Fibroblast of pulmonary artery (primary cell): Measurements from ENCODE around the gene RAB31.

Source experiments
- DNase-seq: peaks from one replicate; pipeline ENCODE4 v3.0.0-alpha.2; 2010; ENCODE audit warnings: low read depth
- H3K4me3 ChIP-seq: replicated peaks from 2 replicates; pipeline ENCODE4 v1.5.1; 2011; ENCODE audit warnings: low read depth, mild to moderate bottlenecking, control low read depth, low read length, moderate library complexity
- TF ChIP-seq, protein P1 (sequence below): IDR thresholded peaks from 2 replicates; pipeline ENCODE4 v1.5.1; 2011; ENCODE audit warnings: mild to moderate bottlenecking, control low read depth, low read length, inconsistent platforms; ENCODE audit errors: missing control alignments

The RAB31 gene

DNA sequence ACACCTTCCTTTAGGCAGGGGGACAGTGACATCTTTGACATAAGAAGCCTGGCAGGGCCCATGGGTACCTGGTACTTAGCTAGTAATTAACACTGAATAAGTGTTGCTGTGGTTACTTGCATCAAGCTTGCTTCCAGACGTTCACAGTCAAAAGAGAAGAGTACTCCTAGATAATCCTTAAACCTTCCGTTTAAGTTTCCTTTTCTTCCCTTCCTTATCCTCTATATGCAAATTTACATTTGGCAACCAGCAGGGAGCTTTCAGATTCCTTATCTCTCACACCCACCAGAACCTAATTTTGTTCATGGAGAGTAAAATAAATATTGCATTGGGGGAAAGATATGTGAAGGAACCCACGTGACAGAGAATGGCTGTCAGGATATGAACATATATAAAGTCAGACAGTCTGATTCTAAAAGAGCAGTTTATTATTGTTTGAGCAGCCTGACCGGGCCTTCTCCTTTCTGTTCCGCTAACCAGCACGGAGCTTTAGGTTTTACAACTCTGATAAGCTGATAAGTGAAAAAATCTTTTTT lies 7.8 kb upstream of the RAB31 start:
- TF ChIP-seq, protein P1, sequence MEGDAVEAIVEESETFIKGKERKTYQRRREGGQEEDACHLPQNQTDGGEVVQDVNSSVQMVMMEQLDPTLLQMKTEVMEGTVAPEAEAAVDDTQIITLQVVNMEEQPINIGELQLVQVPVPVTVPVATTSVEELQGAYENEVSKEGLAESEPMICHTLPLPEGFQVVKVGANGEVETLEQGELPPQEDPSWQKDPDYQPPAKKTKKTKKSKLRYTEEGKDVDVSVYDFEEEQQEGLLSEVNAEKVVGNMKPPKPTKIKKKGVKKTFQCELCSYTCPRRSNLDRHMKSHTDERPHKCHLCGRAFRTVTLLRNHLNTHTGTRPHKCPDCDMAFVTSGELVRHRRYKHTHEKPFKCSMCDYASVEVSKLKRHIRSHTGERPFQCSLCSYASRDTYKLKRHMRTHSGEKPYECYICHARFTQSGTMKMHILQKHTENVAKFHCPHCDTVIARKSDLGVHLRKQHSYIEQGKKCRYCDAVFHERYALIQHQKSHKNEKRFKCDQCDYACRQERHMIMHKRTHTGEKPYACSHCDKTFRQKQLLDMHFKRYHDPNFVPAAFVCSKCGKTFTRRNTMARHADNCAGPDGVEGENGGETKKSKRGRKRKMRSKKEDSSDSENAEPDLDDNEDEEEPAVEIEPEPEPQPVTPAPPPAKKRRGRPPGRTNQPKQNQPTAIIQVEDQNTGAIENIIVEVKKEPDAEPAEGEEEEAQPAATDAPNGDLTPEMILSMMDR, result no peak
- peak; percentile 22 for DNase-seq

DNA sequence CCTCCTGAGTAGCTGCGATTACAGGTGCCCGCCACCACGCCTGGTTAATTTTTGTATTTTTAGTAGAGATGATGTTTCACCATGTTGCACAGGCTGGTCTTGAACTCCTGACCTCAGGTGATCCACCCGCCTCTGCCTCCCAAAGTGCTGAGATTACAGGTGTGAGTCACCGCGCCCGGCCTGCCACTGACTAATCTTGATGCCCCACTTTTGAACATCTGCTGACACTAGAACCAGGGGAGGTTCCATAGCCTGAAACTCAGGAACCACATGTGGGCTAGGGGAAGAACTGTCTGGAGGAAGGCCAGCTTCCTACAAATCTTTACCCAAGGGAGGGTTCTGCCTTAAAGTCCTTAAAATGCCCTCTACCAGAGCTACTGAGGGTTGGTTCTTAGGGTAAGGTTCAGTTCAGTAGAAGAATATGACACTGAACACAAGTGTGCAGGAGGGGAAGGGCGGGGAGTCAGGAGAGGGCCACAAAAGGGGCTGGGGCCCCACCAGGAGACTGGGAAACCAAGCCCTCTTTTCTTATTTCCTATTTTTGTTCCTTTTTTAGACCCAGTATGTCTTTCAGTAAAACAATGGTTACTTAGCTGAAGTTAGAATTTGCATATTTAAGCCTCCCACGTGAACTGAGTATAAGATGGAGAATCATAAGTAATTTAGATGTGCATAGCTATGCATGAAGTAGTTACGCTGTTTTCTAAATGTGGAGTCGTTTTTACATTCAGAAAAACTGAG lies 6.3 kb upstream of the RAB31 start:
- TF ChIP-seq, protein P1, result no peak
- no peak overlapping the region for H3K4me3 ChIP-seq
- no peak for DNase-seq

More for the DNA sequence above, 7.8 kb upstream of the RAB31 start:
- no peak overlapping the region for H3K4me3 ChIP-seq

DNA sequence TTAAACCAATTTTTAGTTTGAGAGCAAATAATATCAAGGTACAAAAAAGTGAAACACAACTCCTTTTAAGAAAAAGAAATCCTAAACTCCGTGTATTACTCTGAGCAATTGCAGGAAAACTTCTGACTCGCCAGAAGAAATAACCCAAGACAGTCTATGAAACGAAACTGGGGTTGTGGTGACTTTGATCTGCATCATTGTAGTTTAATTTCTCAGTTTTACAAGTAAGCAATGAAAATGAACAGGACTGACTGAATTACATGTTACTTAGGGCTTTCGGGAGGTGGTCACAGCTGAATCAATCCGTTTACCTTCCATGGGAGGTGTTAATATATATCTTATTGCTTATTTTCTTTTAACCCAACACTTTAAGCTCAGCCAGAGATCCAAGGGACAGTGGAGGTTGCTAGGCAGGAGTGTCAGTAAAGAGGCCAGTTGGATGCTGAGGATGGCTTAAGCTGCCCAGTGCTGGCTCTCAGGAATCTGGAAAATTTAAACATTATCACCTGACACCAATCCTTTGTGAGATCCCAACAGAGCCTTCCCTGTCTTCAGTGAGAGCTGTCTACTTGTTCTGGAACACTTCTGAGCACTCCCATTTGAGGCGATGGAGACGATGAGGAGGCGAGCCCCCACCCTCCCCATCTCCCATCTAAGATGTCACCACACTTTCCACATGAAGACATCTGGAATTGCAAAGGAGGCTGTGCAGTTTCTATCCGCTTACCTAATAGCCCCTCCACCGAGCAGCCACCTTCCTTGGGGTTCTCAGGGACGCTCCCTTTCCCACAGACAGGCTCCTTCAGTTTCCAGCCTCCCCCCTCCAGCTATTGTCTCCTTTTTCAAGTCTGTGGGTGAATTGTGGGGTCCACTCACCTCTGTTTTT lies 3.6 kb upstream of the RAB31 start:
- TF ChIP-seq, protein P1, result no peak
- no peak for DNase-seq
- H3K4me3 ChIP-seq, result no peak overlapping the region

DNA sequence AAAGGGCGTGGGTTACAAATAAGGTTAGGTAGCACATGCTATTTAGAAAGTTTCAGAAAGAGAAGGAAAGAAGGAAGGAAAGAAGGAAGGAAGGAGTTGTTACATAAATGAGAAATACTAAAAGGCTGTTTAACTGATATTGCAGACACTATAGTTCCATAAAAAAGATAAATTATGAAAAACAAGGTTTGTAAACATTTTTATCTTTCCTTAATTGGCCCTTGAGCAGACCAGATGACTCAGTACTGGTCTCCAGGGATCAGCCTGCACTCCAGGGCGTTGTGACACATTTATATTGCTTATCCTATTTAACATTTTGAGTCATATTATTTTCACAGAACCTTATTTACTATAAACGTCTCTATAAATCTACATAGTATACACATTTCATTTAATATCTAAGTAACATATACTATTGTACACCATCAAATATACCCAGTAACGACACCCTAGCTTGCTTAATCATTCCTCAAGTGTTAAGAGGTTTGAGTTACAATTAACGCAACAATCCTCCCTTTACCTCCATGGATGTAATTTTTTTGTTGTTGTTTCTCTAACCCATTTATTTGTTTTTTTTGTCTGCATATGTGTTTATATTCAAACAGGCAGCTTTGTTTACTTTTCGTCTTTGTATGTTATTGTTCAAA lies 2.8 kb upstream of the RAB31 start:
- peak; percentile 62 for DNase-seq
- H3K4me3 ChIP-seq, result no peak overlapping the region
- TF ChIP-seq, protein P1, result no peak

DNA sequence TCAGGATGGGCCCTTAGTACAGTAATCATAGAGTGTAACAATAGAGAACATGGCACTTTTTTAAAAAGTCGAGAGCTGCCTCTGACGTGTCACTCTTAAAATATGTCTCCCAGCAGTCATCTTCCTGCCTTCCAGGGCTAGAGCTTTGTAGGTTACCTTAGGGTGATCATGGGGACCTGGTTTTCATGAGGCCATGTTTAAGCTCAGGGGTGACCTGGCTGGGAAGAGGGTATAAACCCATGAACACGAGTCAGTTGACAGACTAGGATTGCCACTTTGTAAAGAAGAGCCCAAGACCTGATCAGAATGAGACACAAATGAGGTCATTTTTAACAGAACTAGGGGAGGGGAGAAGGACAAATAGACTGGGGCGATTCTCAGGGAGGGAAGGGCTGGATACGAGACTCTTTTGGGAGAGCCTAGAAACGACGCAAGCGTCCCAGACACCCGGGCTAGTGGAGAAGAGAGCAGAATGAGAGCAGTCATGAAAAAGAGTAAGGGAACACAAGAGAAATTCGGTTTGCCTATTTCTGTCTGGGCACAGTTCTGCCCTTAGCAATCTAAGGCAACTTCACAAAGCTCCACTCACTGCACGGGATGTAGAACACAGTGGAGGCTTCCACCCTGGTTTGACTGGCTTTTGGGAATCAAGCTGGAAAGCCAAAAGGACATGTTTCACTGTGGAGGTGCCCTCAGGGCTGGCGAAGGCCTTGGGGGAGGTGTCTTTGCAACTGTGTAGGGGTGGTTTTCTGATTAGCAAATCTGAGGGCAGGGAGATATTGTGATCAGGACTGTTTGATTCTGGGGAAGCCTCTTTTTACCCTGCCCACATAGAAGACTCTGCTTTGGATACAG lies 1.8 kb upstream of the RAB31 start:
- no peak overlapping the region for H3K4me3 ChIP-seq
- DNase-seq, result no peak
- TF ChIP-seq, protein P1, result no peak

DNA sequence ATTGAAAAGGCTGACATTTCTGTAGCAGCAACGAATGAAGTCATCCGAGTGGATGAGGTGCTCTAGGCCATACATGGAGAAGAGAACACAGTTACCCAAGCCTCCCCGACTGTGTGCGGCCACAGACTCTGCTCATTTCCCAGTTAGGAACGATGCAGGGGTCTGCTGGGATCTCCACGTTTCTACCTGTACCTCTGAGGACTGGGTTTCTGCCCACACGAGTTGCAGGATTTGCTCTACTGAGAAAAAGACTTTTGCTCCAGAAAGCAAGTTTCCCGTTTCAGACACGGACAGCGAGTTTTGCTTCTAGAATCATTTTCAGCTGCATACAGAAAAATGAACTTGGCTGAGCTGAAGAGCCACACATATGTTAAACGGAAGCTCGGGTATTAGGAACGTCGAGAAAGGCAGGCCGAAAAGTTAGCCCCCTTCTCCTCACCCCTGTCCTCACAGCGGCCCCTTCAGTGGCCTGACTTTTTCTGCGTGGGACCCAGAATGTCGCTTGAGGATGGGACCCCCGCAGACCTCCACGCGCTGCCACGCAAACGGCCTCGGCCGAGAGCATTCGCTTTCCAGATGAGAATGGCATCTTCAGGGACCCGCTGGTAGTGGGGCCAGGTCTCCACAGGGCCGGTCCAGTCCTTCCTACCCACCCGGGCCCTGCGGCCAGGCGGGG lies 582 bp upstream of the RAB31 start:
- peak overlapping the region; percentile 56 for H3K4me3 ChIP-seq
- TF ChIP-seq, protein P1, result no peak
- peak; percentile 43 for DNase-seq
